Glutamatergic neuron (in vitro differentiated cells): ENCODE data around the gene TMEM158. TPM values are rescaled to one million over a fixed set of nuclear protein-coding genes. Genes with fewer than 3 reads are reported as not detected.

Experiments used
- DNase-seq: peaks from one replicate; pipeline ENCODE4 v3.0.0; 2022
- H3K27ac Mint-ChIP-seq: one replicate; pipeline ENCODE4 v1.8.0; 2020; ENCODE audit warnings: mild to moderate bottlenecking, mixed read lengths, inconsistent platforms; ENCODE audit not compliant: unreplicated experiment
- H3K27me3 Mint-ChIP-seq: one replicate; pipeline ENCODE4 v1.8.0; 2020; ENCODE audit warnings: mild to moderate bottlenecking, moderate library complexity, mixed read lengths, inconsistent platforms; ENCODE audit not compliant: unreplicated experiment
- H3K36me3 Mint-ChIP-seq: one replicate; pipeline ENCODE4 v1.8.0; 2020; ENCODE audit warnings: mild to moderate bottlenecking, mixed read lengths, inconsistent platforms; ENCODE audit not compliant: unreplicated experiment
- H3K4me1 Mint-ChIP-seq: one replicate; pipeline ENCODE4 v1.8.0; 2020; ENCODE audit warnings: mild to moderate bottlenecking, low read depth, mixed read lengths, inconsistent platforms; ENCODE audit not compliant: unreplicated experiment
- H3K4me3 Mint-ChIP-seq: one replicate; pipeline ENCODE4 v1.8.0; 2020; ENCODE audit warnings: mild to moderate bottlenecking, mixed read lengths, inconsistent platforms; ENCODE audit not compliant: unreplicated experiment
- H3K9me3 Mint-ChIP-seq: one replicate; pipeline ENCODE4 v1.8.0; 2020; ENCODE audit warnings: mild to moderate bottlenecking, moderate library complexity, mixed read lengths, inconsistent platforms; ENCODE audit not compliant: unreplicated experiment
- total RNA-seq: library from RNA; stranded (reverse); fragmentation: NEBNext Ultra II Directional; extraction: Animal tissue kit (Norgen Biotek cat#: 25700); gene quantifications from one replicate; pipeline ENCODE4 v1.2.1, GENCODE V29; 2021; ENCODE audit not compliant: unreplicated experiment
- TF ChIP-seq, protein P1 (sequence below): fragments of 200-600 bp; sonication (generic); IDR thresholded peaks from one replicate; pipeline ENCODE4 v1.5.0; 2021; ENCODE audit not compliant: partially characterized antibody, unreplicated experiment

TMEM158 gene
- total RNA-seq, 1 donor from 2014 or later = 7.8 TPM

DNA sequence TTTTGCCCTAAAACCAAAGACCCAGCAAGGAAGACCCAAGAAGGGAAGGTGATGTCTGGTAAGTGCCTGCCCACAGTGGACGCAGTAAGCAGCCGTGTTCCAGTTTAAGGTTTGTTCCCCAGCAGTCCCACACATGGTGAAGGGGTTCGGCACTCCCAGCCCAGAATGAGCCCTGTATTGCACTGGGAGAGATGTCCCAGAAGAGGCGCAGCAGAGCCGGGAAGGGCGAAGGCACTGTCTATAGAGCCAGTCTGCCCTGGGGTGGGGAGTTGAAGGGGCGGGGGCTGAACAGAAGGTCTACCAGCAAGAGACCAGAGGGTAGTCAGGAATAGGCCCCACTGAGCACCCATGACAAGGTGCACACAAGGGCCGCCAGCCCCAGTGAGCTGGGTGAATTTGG, 6.4 kb downstream of the TMEM158 start:
- Mint-ChIP-seq H3K36me3 (no peaks in the 10 kb centered on the region), H3K9me3 (peaks cover 4% of the 10 kb centered on the region), H3K27me3 (peaks cover 4% of the 10 kb centered on the region), H3K4me1 (peaks cover 15% of the 10 kb centered on the region), H3K4me3 (no peak overlapping the region), H3K27ac (no peak overlapping the region)
- DNase-seq = no peak
- TF ChIP-seq, protein P1, sequence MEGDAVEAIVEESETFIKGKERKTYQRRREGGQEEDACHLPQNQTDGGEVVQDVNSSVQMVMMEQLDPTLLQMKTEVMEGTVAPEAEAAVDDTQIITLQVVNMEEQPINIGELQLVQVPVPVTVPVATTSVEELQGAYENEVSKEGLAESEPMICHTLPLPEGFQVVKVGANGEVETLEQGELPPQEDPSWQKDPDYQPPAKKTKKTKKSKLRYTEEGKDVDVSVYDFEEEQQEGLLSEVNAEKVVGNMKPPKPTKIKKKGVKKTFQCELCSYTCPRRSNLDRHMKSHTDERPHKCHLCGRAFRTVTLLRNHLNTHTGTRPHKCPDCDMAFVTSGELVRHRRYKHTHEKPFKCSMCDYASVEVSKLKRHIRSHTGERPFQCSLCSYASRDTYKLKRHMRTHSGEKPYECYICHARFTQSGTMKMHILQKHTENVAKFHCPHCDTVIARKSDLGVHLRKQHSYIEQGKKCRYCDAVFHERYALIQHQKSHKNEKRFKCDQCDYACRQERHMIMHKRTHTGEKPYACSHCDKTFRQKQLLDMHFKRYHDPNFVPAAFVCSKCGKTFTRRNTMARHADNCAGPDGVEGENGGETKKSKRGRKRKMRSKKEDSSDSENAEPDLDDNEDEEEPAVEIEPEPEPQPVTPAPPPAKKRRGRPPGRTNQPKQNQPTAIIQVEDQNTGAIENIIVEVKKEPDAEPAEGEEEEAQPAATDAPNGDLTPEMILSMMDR = no peak

DNA sequence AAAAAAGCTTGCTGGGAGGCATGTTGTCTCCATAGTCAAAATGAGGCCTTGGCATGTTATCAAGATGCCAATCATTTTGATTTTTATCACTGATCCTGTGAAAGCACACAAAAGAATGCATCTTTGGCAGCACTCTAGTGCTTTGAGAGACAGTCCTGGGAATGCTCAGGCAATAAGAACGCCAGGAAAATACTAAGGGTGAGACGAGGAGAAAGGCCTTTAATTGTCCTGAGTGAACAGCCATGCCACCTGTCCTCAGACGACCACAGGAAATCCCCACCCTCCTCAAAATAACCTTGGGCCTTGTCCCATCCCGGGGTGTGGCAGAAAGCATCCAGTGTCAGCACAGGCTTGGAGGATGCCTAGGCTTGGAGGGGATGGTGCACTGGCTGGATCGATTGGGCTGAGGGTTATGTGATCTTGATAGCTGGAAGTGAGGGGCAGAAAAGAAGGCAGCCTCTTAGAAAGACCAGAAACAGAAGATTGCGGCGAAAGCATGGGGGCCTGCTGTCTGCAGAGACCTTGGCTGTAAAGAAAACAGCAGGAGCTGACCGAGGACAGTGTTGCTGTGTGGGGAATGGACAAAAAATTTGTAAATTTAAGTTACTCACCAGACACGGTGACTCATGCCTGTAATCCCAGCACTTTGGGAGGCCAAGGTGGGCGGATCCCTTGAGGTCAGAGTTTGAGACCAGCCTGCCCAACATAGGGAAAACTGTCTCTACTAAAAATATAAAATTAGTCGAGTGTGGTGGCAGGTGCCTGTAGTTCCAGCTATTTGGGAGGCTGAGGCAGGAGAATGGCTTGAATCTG, 7.3 kb downstream of the TMEM158 start:
- TF ChIP-seq, protein P1 = no peak
- Mint-ChIP-seq H3K4me1 (peaks cover 9% of the 10 kb centered on the region), H3K27ac (no peak overlapping the region), H3K9me3 (no peaks in the 10 kb centered on the region), H3K36me3 (no peaks in the 10 kb centered on the region), H3K4me3 (no peak overlapping the region), H3K27me3 (no peaks in the 10 kb centered on the region)
- DNase-seq = no peak

DNA sequence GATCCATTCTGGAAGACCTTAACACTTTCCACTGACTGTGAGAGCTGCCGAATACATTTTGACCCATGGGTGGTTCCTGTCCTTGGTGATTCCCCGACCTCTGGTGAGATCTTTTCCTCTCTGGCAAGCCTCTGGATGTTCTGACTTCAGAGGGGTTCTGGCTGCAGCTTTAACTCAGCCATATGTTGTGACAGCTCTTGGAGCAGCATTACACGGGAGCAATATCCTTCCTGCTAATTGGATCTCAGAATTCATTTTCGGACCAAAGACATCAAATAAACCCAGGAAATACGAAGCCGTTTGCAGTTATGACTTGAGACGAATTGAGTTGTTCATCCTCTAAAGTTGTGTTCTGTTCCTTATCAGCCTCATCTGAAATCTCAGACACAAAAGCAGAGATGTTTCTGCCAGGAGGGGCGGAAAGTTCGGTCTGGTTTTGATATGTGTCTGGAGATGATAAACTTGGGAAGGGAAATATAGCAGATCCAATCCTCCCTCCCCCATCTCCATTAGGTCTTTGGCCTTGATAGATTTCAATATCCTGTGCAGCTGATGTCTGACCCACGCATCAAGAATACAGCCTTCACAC, 10.0 kb downstream of the TMEM158 start:
- Mint-ChIP-seq H3K36me3 (no peaks in the 10 kb centered on the region), H3K9me3 (no peaks in the 10 kb centered on the region), H3K27me3 (no peaks in the 10 kb centered on the region), H3K4me1 (peaks cover 9% of the 10 kb centered on the region), H3K4me3 (no peak overlapping the region), H3K27ac (no peak overlapping the region)
- TF ChIP-seq, protein P1 = no peak
- no peak for DNase-seq

DNA sequence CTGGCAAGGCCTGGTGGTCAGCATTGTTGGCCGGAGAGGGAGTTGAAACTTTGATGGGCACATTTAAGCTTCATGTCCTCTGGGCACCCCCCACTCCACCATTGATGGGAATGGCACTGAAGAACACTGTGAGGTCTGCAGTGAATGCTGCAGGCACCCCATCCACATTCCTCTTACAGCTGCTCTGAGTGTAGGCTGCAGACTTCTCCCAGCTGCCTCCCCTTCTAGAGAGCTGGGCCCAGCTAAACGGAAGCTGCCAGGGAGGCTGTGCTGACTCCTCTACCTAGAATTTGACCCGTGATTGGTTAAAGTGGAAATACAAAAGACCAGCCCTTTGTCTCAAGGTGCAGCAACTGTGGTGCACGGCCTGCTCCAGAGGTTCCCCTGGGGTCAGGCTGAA, 10.6 kb downstream of the TMEM158 start:
- H3K4me1 Mint-ChIP-seq = peaks cover 9% of the 10 kb centered on the region
- TF ChIP-seq, protein P1 = no peak
- no peak overlapping the region for H3K4me3 Mint-ChIP-seq
- H3K9me3 Mint-ChIP-seq = no peaks in the 10 kb centered on the region
- no peaks in the 10 kb centered on the region for H3K27me3 Mint-ChIP-seq
- no peaks in the 10 kb centered on the region for H3K36me3 Mint-ChIP-seq
- no peak overlapping the region for H3K27ac Mint-ChIP-seq
- DNase-seq = no peak

DNA sequence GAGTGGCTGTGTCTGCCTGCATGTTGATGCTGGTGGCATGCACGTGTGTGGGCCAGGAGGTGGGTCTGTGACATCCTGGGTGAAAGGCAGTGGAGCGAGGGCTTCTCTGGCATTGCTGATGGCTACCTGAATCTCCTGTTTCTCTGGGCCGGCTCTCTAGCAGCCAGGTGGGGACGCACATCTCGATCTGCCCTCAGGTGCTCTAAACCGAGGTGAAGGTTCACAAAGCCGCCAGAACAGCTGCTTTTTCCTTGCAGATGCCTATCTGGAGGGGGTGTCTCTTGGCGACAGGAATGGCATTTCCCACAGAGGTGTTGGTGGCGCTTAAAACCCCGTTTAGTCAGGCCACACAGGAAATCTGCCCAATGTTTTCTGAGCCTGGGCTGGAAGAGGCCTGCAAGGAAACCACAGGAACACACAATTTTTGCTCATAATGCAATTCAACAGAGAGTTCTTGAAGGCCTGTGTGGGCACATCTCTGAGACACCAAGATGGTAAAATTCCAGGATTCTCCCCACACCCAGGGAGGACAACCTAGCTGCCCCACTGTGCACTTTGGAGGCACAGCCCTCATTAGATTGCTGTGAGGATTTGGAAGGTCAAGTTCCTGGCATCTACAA, 11.9 kb downstream of the TMEM158 start:
- Mint-ChIP-seq H3K9me3 (no peaks in the 10 kb centered on the region), H3K4me1 (peaks cover 9% of the 10 kb centered on the region), H3K27me3 (no peaks in the 10 kb centered on the region), H3K4me3 (no peak overlapping the region), H3K27ac (no peak overlapping the region), H3K36me3 (no peaks in the 10 kb centered on the region)
- DNase-seq = no peak
- TF ChIP-seq, protein P1 = no peak
